ENCODE results near the gene KIF16B. TPM values are rescaled to one million over a fixed set of nuclear protein-coding genes. Genes with fewer than 3 reads are reported as not detected.

Gene KIF16B
- total RNA-seq, 6 experiments from 2014 or later, result 8.4 to 15.9 (median 11.7) TPM

DNA sequence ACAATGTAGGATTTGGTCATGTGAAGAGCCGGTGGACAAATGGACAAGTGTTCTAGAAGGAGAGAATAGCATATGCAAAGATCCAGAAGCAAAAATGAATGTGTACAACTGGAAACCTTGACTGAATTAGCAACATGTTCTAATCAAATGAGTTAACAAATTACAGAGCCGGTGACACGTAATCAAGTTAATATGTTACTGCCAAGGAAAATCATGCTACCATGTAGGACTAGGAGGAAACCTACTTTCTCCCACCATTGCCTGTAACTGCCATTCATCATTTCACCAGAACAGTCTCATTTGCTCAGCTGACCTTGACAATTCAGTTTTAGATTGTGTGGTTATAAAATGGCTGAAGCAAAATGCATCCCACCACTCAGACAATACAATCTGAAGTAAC is 179.4 kb downstream of the KIF16B start:
- Histone ChIP-seq H3K36me3 (no peaks in the 10 kb centered on the region), H3K4me3 (no peak overlapping the region), H3K9me3 (no peaks in the 10 kb centered on the region), H3K4me1 (no peaks in the 10 kb centered on the region), H3K27ac (no peak overlapping the region), H3K27me3 (no peaks in the 10 kb centered on the region)
- WGBS (ENCODE audit: insufficient coverage, low coverage, low lambda C conversion rate, missing lambda C conversion rate), result 72% methylated on average over 3 of the region's 3 CpGs
- DNase-seq, result no peak
- TF ChIP-seq POLR2A (IDR thresholded peaks at IDR 0.05), result no peak
- TF ChIP-seq, protein P1, sequence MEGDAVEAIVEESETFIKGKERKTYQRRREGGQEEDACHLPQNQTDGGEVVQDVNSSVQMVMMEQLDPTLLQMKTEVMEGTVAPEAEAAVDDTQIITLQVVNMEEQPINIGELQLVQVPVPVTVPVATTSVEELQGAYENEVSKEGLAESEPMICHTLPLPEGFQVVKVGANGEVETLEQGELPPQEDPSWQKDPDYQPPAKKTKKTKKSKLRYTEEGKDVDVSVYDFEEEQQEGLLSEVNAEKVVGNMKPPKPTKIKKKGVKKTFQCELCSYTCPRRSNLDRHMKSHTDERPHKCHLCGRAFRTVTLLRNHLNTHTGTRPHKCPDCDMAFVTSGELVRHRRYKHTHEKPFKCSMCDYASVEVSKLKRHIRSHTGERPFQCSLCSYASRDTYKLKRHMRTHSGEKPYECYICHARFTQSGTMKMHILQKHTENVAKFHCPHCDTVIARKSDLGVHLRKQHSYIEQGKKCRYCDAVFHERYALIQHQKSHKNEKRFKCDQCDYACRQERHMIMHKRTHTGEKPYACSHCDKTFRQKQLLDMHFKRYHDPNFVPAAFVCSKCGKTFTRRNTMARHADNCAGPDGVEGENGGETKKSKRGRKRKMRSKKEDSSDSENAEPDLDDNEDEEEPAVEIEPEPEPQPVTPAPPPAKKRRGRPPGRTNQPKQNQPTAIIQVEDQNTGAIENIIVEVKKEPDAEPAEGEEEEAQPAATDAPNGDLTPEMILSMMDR (IDR thresholded peaks at IDR 0.05), result no peak
- no peak for ATAC-seq
- intact Hi-C loops (cut with DNase I), result no loop called here

DNA sequence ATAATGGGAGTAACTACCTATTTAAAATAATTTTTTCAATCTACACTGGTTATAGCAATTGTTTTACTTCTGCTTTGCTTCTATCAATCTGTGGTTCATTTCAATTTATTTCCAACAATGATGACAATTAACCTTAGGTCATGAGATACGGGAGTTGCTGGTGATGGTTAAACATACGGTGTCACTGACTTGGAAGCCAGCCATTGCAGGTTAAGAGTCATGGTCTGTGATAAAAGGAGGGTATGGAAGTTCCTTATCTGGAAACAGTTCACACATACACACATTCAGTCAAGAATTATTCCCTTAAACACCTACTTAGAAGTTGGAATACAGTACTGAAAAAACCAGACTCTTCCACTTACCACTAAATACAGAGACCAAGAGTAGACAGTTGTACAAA is 180.0 kb downstream of the KIF16B start:
- H3K27me3 ChIP-seq, result no peaks in the 10 kb centered on the region
- H3K4me3 ChIP-seq, result no peak overlapping the region
- no peak overlapping the region for H3K27ac ChIP-seq
- no peak for ATAC-seq
- 64% methylated on average over 2 of the region's 2 CpGs for WGBS (ENCODE audit: insufficient coverage, low coverage, low lambda C conversion rate, missing lambda C conversion rate)
- no peak for TF ChIP-seq POLR2A (IDR thresholded peaks at IDR 0.05)
- TF ChIP-seq, protein P1 (IDR thresholded peaks at IDR 0.05), result no peak
- H3K4me1 ChIP-seq, result no peaks in the 10 kb centered on the region
- intact Hi-C loops (cut with DNase I), result no loop called here
- no peaks in the 10 kb centered on the region for H3K36me3 ChIP-seq
- no peak for DNase-seq
- no peaks in the 10 kb centered on the region for H3K9me3 ChIP-seq

DNA sequence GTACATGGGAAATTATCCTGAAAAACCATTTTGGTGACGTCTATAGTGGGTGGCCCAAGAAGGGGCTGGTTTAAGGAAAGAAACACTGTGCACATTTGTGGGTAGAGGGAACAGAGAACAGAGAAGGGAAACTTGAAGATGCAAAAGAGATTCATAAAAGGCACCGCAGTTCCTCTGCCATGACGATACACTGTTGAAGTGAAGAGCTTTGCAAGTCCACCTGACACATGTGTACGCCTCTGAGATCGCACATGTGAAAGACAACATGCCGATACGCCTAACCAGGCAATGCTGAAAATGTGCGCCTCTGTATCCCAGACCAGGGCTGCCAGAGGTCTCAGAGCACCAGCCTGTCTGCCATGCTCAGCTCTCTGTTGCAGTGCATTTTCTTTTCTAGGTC is 180.9 kb downstream of the KIF16B start:
- Histone ChIP-seq H3K36me3 (no peaks in the 10 kb centered on the region), H3K9me3 (no peaks in the 10 kb centered on the region), H3K4me3 (no peak overlapping the region), H3K27me3 (no peaks in the 10 kb centered on the region), H3K27ac (no peak overlapping the region), H3K4me1 (no peaks in the 10 kb centered on the region)
- DNase-seq, result no peak
- TF ChIP-seq, protein P1 (IDR thresholded peaks at IDR 0.05), result no peak
- TF ChIP-seq POLR2A (IDR thresholded peaks at IDR 0.05), result no peak
- WGBS (ENCODE audit: insufficient coverage, low coverage, low lambda C conversion rate, missing lambda C conversion rate), result 94% methylated on average over 7 of the region's 8 CpGs
- intact Hi-C loops (cut with DNase I), result no loop called here
- no peak for ATAC-seq

DNA sequence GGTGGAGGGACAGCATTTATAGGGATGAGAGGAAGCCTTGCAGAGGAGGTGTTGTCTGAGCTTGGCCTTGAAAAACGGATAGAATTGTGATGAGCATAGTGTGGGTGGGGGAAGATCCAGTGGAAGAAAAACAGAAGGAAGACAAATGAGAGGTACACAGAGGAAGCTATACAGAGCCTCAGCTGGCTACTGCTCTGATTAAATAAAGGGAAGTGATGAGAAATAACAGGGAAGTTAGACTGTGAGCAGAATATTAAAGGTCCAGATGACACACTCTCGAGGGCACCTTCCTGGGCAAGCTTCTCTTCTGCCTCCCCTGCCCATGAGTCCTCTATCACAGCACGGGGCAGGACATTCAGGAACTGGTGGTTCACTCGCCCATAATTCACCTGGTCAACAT is 182.3 kb downstream of the KIF16B start:
- TF ChIP-seq, protein P1 (IDR thresholded peaks at IDR 0.05), result no peak
- no peak for TF ChIP-seq POLR2A (IDR thresholded peaks at IDR 0.05)
- Histone ChIP-seq H3K4me1 (no peaks in the 10 kb centered on the region), H3K27ac (no peak overlapping the region), H3K27me3 (no peaks in the 10 kb centered on the region), H3K4me3 (no peak overlapping the region), H3K9me3 (no peaks in the 10 kb centered on the region), H3K36me3 (no peaks in the 10 kb centered on the region)
- WGBS (ENCODE audit: insufficient coverage, low coverage, low lambda C conversion rate, missing lambda C conversion rate), result 44% methylated on average over 1 of the region's 4 CpGs
- no peak for DNase-seq
- peak in 3 of 4 donors; percentile 23 to 45 (median 41) for ATAC-seq
- intact Hi-C loops (cut with DNase I), result no loop called here

DNA sequence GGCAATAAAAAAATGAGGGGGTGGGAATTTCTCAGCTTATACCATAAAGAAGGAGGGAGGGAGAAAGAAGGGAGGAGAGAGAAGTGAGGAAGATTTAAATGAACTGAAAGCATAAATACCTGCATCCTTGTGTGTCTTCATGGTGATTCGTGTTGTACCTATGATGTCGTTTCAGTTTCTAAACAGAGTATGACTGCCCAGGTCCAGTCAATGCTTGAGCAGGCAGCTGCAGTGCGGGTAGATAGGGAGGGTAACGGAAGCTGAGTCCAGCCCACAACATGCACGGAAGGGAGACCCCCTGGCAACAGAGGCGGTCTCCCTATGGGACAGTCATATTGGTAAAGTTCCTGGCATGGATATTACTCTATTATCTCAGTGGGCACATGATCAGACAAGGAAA is 184.5 kb downstream of the KIF16B start:
- no peak for TF ChIP-seq POLR2A (IDR thresholded peaks at IDR 0.05)
- TF ChIP-seq, protein P1 (IDR thresholded peaks at IDR 0.05), result no peak
- H3K36me3 ChIP-seq, result no peaks in the 10 kb centered on the region
- H3K27me3 ChIP-seq, result no peaks in the 10 kb centered on the region
- DNase-seq, result no peak
- 90% methylated on average over 5 of the region's 6 CpGs for WGBS (ENCODE audit: insufficient coverage, low coverage, low lambda C conversion rate, missing lambda C conversion rate)
- no peak overlapping the region for H3K27ac ChIP-seq
- H3K4me3 ChIP-seq, result no peak overlapping the region
- H3K4me1 ChIP-seq, result no peaks in the 10 kb centered on the region
- no peaks in the 10 kb centered on the region for H3K9me3 ChIP-seq
- ATAC-seq, result no peak
- intact Hi-C loops (cut with DNase I), result no loop called here
